HG02623 (cell line): ENCODE measurements around the gene UIMC1.
A peak's percentile ranks its signal among the peaks of the same experiment; 100 is the strongest.

Source experiments
- ATAC-seq: cut with Tn5 transposase; IDR thresholded peaks from one replicate; pipeline ENCODE4 v1.9.1; 2021; ENCODE audit warnings: moderate library complexity; ENCODE audit not compliant: unreplicated experiment

The UIMC1 gene

DNA sequence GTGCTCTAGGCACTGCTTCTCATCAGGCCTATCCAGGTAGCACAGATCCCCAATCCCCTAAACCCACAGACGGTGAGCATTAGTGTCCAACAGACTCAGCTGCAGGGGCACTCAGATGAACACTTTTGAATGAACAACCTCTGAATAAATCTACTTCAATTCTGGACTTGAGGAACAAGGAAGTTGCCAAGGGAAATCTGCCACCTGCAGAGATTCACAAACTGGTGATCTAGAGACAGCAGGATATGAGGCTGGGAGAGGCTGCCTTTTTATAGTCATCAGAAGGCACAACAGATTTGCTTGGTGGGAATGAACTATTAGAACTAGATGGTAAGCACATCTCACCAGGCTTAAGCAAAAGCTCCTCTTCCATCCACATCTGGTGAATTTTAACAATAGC, 100.5 kb downstream of the UIMC1 start:
- no peak for ATAC-seq

DNA sequence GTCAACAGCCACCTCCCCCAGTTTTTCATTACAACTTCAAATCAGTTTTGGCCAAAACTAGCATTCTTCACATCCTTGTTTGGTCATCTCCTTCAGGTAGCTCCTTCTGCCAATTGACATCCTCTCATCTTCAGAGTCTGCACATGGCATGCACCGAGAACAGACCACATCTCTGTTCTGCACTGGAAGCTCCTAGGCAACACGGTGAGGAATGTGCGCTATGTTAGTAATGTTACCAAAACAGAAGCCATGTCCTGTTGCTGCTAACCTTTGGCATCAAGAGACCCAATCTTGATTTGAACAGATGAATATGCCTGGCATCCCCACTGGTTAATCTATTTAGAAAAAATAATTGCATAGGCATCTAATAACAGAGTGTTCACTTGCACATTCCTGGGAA, 102.3 kb downstream of the UIMC1 start:
- ATAC-seq = no peak

DNA sequence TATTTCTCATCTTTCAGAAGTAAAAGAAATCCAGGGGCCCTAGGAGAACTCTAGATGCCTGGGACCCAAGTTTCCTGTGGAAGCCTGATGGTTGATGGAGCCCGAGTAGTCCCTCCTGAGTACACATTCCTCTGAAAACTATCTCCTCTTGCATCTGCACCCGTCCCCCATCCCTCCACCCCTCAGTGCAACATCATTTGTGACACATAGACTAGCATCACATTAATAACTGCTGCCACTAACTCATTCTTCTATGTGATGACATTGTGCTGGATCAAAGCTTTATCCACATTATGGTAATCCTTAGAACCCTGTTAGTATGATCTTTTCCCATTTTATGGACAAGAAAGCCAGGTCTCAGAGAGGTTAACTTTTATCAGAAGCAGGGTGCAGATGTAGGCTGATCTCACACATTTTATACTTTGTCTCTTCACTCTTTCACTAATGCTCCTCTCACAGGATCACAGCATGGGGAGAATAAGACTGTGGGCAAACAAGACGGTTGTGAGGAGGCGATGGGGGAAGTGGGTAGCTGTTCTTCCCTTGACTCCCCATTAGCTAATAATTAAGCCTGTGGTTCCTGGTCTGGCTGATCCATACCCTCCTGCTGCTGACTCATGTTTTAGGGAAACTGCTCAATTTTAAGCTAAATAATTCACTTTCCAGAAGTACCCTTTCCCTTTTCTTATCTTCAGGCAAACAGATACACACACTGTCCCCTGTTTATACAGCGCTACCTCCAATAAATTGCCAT, 103.5 kb downstream of the UIMC1 start:
- ATAC-seq = no peak

DNA sequence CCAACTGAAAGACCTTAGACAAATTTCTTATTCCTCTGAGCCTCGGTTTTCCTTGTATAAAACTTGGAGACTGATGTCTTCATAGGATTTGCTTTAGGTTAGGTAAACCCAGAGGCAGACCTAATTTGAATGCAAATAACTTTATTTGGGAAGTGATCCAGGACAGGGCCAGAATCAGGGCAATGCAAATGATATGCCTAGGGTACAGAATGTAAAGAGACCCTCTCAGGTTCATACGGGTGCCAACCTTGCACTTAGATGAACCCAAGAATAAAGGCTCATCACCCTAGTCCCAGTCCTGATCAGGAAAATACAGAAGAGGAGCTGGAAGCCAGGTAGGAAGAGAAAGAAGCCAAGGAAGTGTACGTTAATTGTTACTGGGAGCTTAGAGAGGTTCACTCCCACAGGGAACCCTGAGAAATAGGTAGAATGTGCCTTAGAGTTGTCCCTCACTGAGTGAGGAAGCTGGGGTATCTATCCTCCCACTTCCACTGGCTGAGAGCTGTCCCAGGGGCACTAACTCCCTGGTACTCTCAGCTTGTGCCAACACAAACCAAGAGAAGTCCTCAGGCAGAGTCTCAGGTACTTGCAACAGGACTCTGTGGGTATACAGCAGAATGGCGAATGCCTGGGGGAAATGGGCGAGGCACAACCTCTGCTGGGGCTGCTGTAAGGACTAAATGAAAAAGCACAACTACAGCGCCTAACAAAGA, 104.3 kb downstream of the UIMC1 start:
- no peak for ATAC-seq

DNA sequence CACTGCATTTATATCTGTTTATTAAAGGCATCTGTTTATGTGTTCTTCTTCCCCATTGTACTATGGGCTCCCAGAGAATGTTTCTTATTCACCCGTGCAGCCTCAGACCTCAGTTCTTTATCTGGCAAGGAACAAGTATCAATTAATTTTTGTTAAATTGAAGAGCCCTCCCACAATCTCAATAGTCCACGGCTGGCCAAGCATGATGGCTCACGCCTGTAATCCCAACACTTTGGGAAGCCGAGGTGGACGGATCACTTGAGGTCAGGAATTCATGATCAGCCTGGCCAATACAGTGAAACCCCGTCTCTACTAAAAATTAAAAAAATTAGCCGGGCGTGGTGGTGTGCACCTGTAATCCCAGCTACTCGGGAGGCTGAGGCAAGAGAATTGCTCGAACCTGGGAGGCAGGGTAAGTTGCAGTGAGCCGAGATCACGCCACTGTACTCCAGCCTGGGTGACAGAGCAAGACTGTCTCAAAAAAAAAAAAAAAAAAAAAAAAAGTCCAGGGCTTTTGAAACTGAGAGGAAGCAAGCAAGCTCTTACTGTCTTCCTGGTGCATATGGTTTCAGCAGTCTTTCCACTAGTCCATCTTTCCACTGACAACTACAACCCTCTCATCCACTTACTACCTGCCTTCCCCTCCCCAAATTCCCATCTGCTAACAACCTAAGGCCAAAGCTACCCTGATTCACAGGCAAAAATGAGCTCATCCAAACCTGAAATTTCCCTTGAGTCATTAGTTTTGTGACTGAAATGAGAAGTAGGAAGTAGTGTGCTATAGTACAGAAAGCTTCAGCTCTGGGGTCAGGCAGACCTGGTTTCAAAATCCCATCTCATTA, 105.1 kb downstream of the UIMC1 start:
- peak; percentile 56 for ATAC-seq

DNA sequence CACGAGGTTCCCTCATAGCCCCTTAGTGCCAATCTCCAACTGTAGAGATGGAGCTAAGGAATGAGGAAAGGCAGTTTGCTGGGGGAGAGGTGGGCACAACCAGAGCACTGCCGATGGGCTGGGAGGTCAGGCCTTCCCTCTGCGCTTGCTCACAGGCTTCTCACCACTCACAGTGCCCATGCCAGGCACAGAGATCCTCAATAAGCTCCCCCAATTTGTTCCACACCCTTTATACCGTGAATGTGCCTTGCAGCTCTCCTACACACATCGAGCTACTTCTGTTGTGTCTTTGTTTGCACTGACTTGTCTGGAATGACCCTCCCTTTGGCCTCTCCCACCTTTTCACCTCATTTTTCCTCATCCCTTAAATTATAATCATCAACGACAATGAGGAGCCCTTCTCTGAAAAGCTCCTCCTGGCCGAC, 105.8 kb downstream of the UIMC1 start:
- ATAC-seq = no peak

DNA sequence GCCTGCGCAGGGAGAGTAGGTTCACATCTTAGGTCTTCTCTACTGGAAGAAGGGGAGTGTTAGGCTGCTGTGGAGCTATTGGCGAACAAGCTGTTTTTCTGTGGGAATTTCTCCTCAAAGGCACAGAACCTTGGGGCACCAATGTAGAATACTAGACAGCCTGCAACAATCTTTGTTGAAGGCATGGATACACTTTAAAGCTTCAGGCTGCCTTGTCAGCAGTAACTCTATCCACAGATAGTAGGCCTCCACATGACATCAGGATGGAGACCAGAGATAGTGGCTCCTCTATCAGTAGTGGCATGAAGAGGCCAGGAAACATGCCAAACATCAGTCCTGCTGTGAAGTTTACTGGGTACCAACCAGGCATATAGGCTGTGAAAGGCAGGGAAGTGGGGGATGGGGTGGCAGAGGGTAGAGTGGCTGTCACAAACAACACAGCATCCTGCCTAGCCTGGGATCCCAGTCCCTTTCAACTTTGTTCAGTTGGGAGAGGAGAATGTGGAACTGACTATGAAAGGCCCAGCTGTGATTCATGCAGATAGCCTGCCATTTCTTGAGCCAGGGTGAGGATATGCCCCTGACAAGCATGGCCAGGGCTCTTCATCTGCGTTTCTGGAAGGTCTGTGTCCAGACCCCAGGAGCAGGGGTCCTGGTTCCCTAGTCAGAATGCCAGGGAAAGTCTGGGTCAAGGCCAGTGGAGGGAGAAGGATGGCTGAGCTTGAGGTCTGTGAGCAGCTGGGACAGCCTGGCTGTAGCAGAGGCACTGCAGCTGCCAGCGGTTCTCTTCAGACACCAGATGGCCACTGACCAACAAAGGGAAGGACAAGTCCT, 106.4 kb downstream of the UIMC1 start:
- no peak for ATAC-seq

DNA sequence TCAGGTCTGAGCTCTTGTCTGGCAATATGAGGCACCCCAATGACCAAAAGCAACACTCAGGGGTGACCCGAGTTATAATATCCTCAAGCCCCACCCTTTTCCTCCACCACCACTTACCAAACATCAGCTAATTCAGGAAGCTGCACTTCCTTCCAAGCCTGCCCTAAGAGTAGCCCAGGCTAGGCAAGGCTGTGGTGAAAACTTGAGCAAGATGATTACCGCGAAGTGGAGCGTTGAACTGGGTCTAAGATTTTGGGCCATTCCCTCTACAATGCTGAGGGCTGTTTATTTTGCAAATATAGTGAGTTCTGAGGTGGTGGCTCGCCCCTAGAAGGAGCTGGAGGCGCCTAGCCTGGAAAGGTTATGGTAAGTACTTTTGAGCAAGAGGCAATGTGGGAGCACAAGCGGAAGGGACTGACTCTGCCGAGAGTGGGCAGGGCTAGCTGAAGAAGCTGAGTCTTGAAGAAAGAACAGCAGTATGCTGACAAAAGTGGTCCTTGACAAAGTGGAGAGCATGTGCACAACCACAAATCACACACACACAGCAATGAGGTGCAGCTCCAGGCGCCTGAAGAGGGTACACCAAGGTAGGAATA, 107.2 kb downstream of the UIMC1 start, which contains the start of gene HK3:
Gene HK3 (minus strand): TSS at position 51 of the 596 bp plus-strand sequence. CDS start 3,187 bp downstream, outside the sequence.
- no peak for ATAC-seq

DNA sequence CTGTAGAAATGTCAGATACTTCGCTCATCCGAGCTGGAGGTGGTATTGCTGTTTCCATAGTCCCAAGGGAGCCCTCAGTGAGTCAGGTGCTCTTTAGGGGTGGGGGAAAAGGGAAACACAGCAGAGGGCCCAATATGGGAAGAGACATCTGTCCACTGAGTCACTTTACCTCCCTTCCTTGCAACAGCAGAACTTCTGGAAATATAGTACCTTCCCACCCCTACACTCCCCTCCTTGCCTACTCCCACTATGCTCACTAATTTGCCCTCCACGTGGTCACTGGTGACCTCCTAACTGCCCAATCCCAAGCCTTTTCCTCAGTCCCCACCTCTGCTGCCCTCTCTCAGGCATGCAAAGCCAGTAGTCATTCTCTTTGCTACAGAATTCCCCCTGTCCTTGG, 109.3 kb downstream of the UIMC1 start:
- no peak for ATAC-seq

DNA sequence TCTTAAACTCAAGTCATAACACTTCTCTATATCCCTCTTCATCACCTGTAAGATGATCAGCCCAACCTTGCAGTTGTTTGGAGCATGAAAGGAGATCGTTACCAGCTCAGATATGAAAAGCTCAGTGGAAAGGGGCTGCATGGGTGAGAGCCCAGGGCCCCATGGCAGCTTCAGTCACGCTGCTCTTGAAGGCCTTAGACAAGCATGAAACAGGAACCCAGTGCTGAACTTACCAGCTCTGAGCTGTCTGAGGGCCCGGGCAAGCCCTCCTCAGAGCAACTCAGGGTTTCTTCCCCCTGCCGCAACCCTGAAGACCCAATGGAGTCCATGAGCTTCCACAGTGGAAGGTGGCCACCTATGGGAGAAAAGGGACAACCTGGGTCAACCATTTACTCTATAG, 110.7 kb downstream of the UIMC1 start:
- ATAC-seq = no peak

DNA sequence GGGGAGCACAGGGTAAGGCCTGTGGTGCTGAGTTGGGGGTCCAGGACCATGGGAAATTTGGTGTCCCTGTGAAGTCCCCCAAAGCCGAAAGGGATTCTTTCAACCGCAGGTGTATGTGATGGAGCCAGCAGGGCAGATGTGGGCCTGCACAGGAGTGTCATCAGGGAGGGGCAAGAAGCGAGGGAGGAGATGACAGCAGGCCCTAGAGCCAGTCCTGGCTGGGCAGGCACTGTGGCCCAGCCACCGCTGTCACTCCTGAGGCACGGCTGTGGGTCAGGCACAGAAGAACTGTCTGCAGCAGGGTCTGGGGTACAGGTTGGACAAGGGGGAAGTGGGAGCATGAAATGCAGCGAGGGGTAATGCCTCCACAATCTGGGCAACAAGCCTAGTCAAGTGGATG, 112.3 kb downstream of the UIMC1 start:
- no peak for ATAC-seq

DNA sequence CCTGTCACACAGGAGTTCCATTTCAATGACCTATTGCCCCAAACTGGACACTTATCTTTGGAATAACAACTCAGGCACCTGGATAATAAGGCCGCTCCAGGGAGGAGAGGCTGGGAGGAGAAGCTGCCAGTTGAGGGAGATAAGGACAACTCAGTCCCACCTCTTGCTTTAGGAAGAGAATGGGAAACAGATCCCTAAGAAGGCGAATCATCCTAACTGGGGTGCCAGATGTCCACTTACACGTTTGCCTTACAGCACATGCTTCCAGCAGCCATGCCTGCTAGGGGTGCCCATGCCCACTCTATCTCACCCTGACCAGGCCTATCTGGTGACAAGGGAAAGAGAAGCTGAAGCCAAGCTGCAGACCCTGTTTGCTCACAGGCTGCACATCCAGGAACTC, 113.9 kb downstream of the UIMC1 start:
- ATAC-seq = no peak

DNA sequence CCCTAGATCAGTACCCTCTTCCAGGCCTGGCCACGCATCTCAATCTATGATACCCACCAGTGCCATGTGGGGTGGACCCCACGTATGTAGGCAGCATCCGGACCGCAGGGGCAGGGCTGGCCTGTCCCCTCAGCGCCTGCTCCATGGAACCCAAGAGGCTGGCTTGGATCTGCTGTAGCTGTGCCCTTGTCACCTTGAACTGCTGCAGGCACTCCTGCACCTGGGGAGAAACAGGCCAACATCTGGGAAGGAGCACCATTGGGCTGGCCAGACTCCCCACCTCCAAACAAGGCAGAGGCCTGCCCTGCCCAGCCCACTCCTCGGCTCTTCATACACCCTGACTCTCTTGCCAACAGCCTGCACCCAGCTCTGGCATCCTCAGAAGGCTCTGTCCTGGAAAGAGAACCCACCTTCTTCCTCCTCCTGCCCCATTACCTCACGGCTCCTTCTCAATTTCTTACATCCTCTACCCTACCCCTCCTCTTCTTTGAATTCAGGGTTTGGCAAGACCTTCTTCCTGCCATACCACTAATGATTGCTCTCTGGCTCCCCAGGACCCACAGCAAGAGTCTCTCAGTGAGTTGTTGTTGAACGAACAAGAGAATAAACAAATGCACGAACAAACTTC, 115.1 kb downstream of the UIMC1 start:
- ATAC-seq = no peak

DNA sequence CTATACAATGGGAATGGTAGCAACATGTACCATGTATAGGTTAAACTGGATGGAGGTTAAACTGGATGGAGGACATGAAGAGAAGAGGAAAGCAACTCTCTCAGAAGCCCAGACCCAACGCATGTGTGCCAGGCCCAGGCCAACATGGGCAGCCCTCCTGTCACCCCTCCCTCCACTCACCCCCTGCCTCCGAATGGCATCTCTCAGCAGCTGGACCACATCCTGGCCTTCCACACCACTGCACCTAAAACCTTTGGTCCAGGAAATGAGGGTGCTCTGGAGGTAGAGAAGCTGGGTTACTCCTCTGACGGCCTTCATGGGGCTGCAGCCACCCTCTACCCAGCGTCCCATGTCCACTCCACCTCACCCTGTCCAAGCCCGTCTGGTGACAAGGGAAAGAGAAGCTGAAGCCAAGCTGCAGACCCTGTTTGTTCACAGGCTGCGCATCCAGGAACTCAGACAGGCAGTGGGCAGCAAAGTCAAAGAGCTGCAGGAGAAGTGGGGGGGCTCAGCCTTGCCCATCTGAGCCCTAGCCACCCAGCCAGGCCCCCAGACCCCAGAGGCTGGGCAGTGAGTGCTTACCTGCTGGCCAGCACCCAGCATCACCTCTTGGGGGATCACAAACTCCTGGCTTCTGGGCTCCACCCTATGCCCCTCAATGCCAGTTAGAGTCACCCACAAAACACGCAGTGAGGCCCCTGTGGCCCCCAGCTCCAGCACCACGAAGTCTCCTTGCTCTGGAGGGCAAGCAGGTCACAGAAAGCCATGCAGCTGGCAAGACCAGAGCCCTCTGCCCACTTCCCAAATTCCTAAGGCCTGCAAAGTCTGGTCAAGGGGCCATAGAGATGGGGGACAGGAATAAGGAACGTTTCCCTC, 115.9 kb downstream of the UIMC1 start:
- no peak for ATAC-seq

DNA sequence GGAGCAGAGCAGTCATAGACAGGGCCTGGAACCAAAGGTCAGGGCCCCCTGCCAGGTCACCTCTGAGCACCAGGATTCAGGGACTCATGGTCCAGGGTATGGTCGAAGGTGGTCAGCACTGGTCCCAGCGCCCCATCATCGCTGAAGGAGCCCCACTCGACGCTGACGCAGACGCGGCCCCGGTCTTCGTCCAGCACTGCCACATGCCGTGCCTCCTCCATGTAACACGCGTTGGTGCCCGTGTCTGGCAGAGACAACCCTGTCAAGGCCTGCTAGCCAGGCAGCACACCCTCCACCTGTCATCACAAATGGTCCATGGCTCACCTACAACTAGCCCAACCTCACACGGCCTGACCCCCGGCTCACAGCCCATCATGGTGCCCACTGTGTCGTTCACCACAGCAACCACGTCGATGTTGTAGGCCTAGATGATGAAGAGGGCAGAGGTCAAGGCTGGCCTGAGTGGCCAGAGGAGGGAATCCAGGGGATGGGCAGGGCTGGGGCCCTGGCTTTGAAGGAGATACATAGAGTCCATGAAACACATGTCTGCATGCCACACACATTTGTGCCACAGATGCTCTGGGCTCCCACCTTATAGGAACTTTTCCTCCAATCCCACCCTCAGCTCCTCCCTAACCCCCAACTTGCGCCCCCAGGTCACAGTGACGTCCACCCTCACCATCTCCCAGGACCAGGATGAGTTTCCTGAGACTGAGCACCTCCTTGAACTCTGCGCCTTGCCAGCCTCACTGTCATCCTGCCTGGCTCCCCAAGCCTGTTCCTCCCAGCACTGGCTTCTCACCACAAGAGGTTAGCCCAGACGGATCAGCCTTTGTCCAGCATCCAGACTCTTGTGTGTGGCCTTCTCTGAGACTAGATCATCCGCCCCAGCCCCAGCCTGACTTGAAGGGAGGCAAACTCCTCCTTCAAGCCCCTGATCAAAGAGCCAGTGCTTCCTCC, 117.0 kb downstream of the UIMC1 start:
- ATAC-seq = no peak

DNA sequence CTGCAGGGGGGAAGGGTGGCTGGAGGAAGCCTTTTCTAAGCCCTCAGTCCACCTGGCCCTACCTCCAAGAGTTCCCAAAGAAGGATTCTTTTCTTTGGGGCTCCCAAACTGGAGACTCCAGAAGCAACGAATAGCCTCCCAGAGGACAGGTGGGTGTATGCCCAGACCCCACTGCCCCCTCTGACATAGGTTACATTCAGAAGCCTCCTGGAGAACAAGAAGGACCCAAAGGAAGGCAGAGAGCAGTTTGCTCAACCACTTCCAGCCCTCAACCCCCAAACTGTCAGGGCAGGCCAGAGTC, 117.8 kb downstream of the UIMC1 start:
- no peak for ATAC-seq

DNA sequence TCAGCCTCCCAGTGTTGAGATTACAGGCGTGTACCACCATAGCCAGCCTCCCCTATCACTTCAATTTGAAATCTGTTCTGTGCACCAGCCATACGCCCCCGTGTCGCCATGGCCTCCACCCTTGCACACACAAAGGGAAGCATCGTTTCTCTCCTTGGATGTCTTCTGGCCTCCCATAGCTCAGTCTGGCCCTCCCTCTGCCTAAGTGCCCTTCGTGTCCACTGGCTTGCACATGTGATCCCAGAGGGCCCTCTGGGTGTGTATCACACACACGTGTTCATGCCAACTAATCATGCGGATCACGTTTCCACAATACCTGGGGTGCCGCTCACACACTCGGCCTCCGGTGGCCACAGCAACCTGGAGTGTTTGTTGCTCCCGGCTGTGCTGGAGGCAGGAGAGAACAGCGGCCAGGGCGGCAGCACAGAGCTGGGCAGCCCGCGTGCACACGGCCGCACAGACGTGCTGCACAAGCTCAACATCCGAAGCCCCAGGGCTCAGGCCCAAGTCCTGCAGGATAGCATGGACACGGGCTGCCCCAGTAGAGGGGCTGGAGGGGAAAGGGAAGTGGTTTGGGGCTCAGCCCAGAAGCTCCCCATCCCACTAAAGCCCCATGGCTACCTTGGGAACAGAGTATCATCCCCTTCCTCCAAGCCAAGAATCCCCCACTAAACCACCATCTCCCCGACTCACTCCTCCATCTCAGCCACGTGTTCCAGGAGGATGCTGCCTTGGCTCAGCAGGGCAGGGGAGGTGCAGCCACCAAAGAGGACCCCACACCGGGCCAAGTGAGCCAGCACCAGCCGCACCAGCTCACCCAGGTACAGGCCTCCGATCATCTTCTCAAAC, 118.3 kb downstream of the UIMC1 start:
- ATAC-seq = no peak
